HG03108 (cell line): ENCODE measurements around the gene PTPRN2.
"Not testable (repeated sequence)": the region's sequence is repeated elsewhere in the genome, so short reads cannot be mapped to it uniquely, and the experiment has no call there.

Experiments used
- ATAC-seq: cut with Tn5 transposase; IDR thresholded peaks from one replicate; pipeline ENCODE4 v1.9.1; 2021; ENCODE audit warnings: moderate library complexity; ENCODE audit not compliant: unreplicated experiment

Gene PTPRN2

DNA sequence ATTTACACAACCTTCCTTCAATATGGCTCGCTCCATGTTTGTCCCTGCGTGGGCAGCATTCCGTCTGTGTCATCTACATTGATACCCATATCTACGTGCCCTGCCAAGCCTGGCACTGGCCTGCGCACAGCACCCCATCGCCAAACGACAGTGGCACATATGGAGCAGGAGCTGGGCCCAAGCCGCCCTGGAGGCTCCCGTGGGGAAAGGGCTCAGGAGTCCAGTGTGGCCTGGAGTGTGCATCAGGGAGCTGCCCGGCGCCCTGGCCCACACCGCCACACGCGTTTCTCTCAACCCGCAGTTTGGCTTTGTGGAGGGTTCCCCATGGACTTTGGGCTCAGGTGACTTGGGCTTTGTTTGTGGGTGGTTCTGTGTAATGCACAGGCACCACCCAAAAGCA lies 273.2 kb downstream of the PTPRN2 start:
- ATAC-seq, result no peak

- no peak for ATAC-seq
These were observed 273.7 kb downstream of the PTPRN2 start for GRCh38 chr7:158313931-158314330.

GRCh38 chr7:158312789-158313188 lies 274.8 kb downstream of the PTPRN2 start:
- ATAC-seq, result no peak

DNA sequence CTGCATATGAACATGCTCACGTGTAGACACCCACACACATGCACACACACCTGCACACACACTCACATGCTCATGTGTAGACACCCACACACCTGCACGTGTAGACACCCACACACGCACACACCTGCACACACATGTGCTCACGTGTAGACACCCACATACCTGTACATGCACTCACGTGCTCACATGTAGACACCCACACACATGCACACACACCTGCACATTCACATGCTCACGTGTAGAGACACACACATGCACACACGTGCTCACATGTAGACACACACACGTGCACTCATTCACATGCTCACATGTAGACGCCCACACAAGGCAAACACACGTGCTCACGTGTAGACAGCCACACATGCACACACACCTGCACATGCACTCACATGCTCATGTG lies 275.8 kb downstream of the PTPRN2 start:
- ATAC-seq, result no peak

DNA sequence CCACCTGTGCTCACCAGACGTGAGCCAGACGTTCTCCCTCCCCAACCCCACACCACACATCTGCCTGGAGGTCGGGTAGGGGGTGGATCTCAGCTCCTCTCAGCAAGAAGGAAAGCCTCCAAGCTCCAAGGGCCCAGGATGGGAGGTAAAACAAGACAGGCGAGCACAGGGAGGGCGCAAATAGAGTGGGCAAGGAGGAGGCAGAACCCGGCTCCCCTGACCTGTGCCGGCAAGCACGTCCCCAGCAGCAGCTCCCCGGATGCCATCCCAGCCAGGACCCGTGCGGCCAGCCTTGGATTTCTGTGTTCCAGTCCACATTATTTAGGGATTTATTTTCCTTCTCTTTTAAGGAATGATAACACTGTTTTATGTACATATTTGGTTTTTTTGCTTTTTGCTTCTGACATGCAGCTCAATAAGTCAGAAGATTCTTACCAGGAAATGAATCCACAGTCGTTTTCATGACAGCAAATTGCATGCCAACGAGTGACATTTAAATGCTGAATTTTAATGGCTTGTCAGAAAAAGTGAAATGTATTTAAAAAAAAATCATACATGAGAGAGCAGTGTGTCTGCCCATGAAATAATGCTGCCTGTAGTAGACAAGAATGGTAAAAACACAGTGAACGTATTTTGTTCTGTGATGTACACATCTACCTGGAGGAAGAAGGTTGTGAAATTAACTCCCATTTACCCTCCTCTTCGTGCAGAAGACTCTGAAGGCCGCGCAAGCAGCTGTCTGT lies 276.5 kb downstream of the PTPRN2 start:
- ATAC-seq, result no peak

GRCh38 chr7:158309868-158310763 lies 277.5 kb downstream of the PTPRN2 start:
- ATAC-seq, result no peak

DNA sequence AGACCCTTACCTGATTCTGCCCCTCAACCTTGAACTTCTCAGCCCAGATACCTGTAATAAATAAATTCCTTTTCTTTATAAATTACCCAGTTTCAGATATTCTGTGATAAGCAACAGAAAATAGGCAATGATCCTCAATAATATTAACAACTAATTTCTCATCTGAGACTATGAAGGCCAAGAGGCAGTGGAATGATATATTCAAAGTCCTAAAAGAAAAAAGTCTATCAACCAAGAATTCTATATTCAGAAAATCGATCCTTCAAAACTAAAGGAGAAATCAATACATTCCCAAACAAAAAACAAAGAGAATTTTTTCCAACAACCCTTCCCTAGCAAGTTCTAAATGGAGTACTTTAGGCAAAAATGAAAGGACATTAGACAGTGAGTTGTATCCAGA lies 279.6 kb downstream of the PTPRN2 start:
- ATAC-seq, result no peak

DNA sequence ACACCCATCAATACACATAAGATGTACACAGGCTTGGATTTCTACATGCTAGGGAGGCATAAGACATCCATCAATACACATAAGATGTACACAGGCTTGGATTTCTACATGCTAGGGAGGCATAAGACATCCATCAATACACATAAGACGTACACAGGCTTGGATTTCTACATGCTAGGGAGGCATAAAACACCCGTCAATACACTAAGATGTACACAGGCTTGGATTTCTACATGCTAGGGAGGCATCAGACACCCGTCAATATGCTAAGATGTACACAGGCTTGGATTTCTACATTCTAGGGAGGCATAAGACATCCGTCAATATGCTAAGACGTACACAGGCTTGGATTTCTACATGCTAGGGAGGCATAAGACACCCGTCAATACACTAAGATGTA lies 283.6 kb downstream of the PTPRN2 start:
- not testable (repeated sequence) for ATAC-seq

- no peak for ATAC-seq
These were observed 284.5 kb downstream of the PTPRN2 start for GRCh38 chr7:158303121-158303520.

DNA sequence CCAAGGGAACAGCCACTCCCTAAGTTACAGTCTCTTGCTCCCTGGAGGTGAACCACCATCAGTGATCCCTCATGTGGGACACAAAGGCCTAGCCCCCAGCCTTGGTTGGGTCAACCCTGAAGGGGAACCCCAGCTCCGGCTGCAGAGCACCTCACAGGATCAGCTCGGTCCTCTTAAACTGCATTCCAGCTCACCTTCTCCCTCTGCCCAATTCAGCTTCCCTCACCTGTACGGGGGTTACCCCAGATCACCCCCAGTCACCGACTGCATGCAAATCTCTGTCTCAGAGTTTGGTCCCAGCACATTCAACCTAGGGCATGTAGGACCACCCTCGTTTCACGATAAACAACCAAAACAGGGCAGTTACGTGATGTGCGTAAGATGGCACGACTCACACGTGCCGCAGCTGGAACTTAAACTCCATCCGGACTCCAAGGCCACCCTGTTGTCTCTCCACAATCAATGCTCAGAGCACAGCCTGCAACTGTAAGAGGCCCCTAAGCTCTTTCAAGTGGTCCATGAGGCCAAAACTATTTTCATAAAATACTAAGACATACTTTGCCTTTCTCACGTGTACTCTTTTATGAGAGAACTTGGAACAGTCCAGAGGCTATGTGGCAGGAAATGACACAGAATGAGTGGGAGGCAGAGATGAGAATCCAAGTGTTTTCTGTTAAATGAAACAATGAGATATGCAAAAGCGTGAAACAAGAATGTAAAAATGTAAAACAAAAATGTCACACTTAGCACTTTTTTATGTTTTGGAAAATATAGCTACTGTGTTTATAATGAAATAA lies 285.2 kb downstream of the PTPRN2 start:
- no peak for ATAC-seq

GRCh38 chr7:158301207-158301606 lies 286.4 kb downstream of the PTPRN2 start:
- no peak for ATAC-seq

DNA sequence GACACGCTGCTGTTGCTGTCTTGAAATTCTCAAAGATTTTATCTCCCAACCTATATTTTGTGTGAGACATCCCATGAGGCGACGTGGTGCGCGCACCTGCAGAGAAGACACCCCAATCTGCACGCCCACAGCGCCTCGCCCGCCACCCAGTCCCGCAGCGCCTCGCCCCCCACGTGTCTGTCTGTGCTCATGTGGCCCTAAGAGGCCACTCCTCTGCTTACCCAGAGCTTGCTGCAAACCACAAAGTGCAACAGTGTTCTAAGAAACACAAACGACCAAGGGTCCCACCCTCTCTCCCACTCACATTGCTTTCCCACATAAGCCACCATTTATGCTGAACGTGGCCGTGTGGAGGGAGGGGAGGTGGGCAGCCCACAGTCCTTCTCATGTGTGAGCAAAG lies 287.2 kb downstream of the PTPRN2 start:
- no peak for ATAC-seq

DNA sequence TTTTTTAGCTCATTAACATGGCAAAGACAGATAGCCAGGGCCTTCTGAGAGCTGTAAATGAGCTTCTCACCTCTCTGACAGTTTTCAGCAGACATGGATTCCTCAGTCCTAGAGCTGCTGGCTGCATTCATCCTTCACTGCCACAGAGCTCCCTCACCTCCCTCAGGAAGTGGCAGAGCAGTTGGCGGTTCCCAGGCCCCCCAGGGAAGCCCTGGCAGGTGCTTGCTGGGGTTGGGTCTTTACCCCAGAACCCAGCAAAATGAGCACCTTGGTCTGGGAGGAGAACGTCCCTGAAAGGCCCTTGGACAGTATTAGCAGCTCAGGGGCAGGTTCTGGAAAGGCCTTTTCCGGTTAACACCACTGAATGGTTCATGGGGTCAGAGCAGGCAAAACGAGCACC lies 288.0 kb downstream of the PTPRN2 start:
- no peak for ATAC-seq

DNA sequence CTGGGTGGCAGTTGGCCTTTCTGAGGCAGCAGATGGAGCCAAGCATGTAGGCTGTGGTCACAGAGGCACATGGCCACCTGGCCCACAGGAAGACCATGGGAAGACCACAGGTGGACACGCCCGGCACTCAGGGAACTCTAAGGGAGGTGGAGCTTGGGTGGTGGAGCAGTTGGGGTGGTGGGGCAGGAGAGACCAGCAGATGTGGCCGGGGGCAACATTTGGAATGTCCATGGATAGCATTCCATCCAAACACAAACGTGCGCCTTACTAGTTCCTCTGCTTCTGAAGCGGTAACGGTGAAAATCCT lies 290.9 kb downstream of the PTPRN2 start:
- ATAC-seq, result no peak

- ATAC-seq, result no peak
These were observed 291.4 kb downstream of the PTPRN2 start for GRCh38 chr7:158295966-158296797.

DNA sequence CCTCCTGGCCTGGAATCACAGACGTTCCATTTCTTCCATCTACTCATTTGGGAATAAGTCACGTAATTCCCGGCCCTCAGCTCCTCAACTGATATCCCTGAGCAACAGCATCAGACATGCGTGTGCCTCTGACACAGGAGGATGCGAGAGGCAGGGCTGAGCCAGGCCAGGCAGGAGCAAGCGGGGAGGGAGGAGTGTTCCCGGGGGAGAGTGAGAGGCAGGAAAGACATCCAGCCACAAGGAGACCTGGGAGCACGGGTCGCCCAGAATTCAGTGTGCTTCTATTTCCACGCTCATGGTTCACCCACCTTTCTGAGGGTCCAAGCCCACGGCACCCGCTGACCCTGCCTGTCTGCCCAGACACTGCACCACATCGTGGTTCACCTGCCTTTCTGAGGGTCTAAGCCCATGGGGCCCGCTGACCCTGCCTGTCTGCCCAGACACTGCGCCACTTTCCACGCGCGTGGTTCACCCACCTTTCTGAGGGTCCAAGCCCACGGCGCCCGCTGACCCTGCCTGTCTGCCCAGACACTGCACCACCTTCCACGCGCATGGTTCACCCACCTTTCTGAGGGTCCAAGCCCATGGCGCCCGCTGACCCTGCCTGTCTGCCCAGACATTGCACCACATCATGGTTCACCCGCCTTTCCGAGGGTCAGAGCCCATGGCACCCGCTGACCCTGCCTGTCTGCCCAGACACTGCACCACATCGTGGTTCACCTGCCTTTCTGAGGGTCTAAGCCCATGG lies 293.0 kb downstream of the PTPRN2 start:
- ATAC-seq, result not testable (repeated sequence)

DNA sequence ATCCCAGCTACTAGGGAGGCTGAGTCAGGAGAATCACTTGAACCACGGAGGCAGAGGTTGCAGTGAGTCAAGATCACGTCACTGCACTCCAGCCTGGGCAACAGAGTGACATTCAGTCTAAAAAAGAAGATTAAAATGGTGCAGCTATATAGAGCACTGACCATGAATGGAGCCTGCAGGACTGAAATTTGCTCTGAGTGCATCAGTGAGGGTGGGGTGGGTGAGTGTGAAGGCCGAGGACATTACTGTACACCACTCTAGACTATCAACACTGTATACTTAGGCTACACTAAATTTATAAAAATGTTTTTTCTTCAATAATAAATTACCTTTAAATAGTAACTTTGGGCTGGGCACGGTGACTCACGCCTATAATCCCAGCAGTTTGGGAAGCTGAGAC lies 294.7 kb downstream of the PTPRN2 start:
- ATAC-seq, result no peak

DNA sequence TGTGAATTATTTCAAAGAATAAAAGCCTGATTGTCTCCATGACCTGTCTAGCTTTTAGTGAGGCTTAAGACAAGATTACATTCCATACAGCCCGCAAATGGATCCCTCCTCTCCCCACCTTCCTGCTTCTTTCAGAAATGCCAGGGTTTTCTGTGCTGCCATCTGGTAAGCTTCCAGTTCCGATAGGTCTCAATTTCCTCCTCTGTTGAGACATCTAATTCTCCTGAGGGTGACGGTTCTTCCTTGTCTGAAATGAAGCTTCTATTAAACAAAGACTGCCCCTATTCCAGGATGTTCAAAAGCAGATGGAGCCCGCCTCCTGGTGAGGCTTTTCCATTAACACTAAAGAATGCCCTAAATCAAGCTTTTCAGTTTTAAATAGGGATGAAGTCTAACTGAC lies 295.6 kb downstream of the PTPRN2 start:
- ATAC-seq, result no peak

GRCh38 chr7:158289761-158290523 lies 297.7 kb downstream of the PTPRN2 start:
- no peak for ATAC-seq
